H9 (cell line): ENCODE measurements around the gene TMA7. TPM values are rescaled to one million over a fixed set of nuclear protein-coding genes. Genes with fewer than 3 reads are reported as not detected.

Source experiments
- DNase-seq: peaks from one replicate; pipeline ENCODE4 v3.0.0-alpha.2; 2017
- H2AFZ ChIP-seq: one replicate; pipeline ENCODE4 v1.6.1; 2013; ENCODE audit warnings: mild to moderate bottlenecking, low read length, control low read depth, moderate library complexity
- H2AK5ac ChIP-seq: 2 replicates; pipeline ENCODE4 v1.6.1; 2013; ENCODE audit warnings: low read length, control low read depth, mixed read lengths; ENCODE audit not compliant: insufficient read length
- H2BK120ac ChIP-seq: one replicate; pipeline ENCODE4 v1.6.1; 2013; ENCODE audit warnings: low read depth, mild to moderate bottlenecking, low read length, control low read depth, inconsistent platforms; ENCODE audit not compliant: poor library complexity, severe bottlenecking
- H2BK12ac ChIP-seq: 2 replicates; pipeline ENCODE4 v1.6.1; 2013; ENCODE audit warnings: low read length, control low read depth, mixed read lengths, low read depth; ENCODE audit not compliant: insufficient read length
- H2BK15ac ChIP-seq: 2 replicates; pipeline ENCODE4 v1.6.1; 2013; ENCODE audit warnings: low read depth, low read length, control low read depth
- H2BK20ac ChIP-seq: one replicate; pipeline ENCODE4 v1.6.1; 2013; ENCODE audit warnings: low read depth, mild to moderate bottlenecking, low read length, control low read depth, inconsistent platforms; ENCODE audit not compliant: poor library complexity, severe bottlenecking
- H2BK5ac ChIP-seq: 2 replicates; pipeline ENCODE4 v1.6.1; 2013; ENCODE audit warnings: low read length, control low read depth, mixed read lengths; ENCODE audit not compliant: insufficient read length
- H3K14ac ChIP-seq: 2 replicates; pipeline ENCODE4 v1.6.1; 2013; ENCODE audit warnings: low read length, control low read depth; ENCODE audit not compliant: insufficient read depth
- H3K18ac ChIP-seq: 2 replicates; pipeline ENCODE4 v1.6.1; 2013; ENCODE audit warnings: low read depth, mild to moderate bottlenecking, mixed read lengths, low read length, control low read depth; ENCODE audit not compliant: insufficient read length
- H3K23ac ChIP-seq: 2 replicates; pipeline ENCODE4 v1.6.1; 2013; ENCODE audit warnings: low read length, control low read depth, mixed read lengths, low read depth; ENCODE audit not compliant: insufficient read length
- H3K23me2 ChIP-seq: 2 replicates; pipeline ENCODE4 v1.6.1; 2013; ENCODE audit warnings: low read depth, mild to moderate bottlenecking, mixed read lengths, low read length, control low read depth; ENCODE audit not compliant: insufficient read length, poor library complexity, severe bottlenecking
- H3K27ac ChIP-seq: 2 replicates; pipeline ENCODE4 v1.5.1; 2013; ENCODE audit warnings: low read length, control low read depth, mixed read lengths, low read depth; ENCODE audit not compliant: insufficient read length
- H3K27me3 ChIP-seq: 2 replicates; pipeline ENCODE4 v1.6.1; 2013; ENCODE audit warnings: low read length, control low read depth, inconsistent platforms; ENCODE audit not compliant: insufficient read depth
- H3K4ac ChIP-seq: 2 replicates; pipeline ENCODE4 v1.6.1; 2013; ENCODE audit warnings: low read depth, mild to moderate bottlenecking, control low read depth, inconsistent platforms, low read length, moderate library complexity
- H3K4me1 ChIP-seq: 2 replicates; pipeline ENCODE4 v1.6.1; 2013; ENCODE audit warnings: low read length, control low read depth, inconsistent platforms; ENCODE audit not compliant: insufficient read depth
- H3K4me2 ChIP-seq: 2 replicates; pipeline ENCODE4 v1.6.1; 2013; ENCODE audit warnings: low read length, control low read depth, mixed read lengths; ENCODE audit not compliant: insufficient read length, insufficient read depth
- H3K56ac ChIP-seq: 2 replicates; pipeline ENCODE4 v1.6.1; 2013; ENCODE audit warnings: low read depth, mild to moderate bottlenecking, mixed read lengths, low read length, control low read depth; ENCODE audit not compliant: insufficient read length
- H3K79me1 ChIP-seq: 2 replicates; pipeline ENCODE4 v1.6.1; 2013; ENCODE audit warnings: low read depth, mild to moderate bottlenecking, moderate library complexity, low read length, control low read depth, inconsistent platforms; ENCODE audit not compliant: insufficient read depth, poor library complexity, severe bottlenecking
- H3K79me2 ChIP-seq: 2 replicates; pipeline ENCODE4 v1.6.1; 2013; ENCODE audit warnings: low read length, control low read depth, inconsistent platforms; ENCODE audit not compliant: insufficient read depth
- H3K9ac ChIP-seq: 2 replicates; pipeline ENCODE4 v1.6.1; 2013; ENCODE audit warnings: low read length, control low read depth, mixed read lengths; ENCODE audit not compliant: insufficient read length; ENCODE audit errors: extremely low read depth
- H3K9me3 ChIP-seq: one replicate; pipeline ENCODE4 v1.6.1; 2013; ENCODE audit warnings: low read depth, low read length, inconsistent platforms; ENCODE audit not compliant: control insufficient read depth
- H3T11ph ChIP-seq: one replicate; pipeline ENCODE4 v1.6.1; 2013; ENCODE audit warnings: mild to moderate bottlenecking, low read length, control low read depth, inconsistent platforms
- H4K20me1 ChIP-seq: one replicate; pipeline ENCODE4 v1.6.1; 2013; ENCODE audit not compliant: control insufficient read depth, insufficient read length, insufficient read depth
- H4K5ac ChIP-seq: 2 replicates; pipeline ENCODE4 v1.6.1; 2013; ENCODE audit warnings: low read depth, mild to moderate bottlenecking, mixed read lengths, low read length, control low read depth; ENCODE audit not compliant: insufficient read length
- H4K8ac ChIP-seq: replicated peaks from 2 replicates; pipeline ENCODE4 v1.6.1; 2013; ENCODE audit warnings: low read length, control low read depth, mixed read lengths, low read depth; ENCODE audit not compliant: insufficient read length
- H4K91ac ChIP-seq: 2 replicates; pipeline ENCODE4 v1.6.1; 2013; ENCODE audit warnings: low read depth, mild to moderate bottlenecking, moderate library complexity, mixed read lengths, low read length, control low read depth; ENCODE audit not compliant: insufficient read length
- H3K27ac Mint-ChIP-seq, 3 experiments: 2 replicates in 2 of 3; 3 replicates in 1 of 3; pipeline ENCODE4 v1.8.0; 2020 to 2021; ENCODE audit warnings: mixed read lengths in 3 of 3, mild to moderate bottlenecking in 1 of 3, moderate library complexity in 1 of 3
- H3K27me3 Mint-ChIP-seq: 2 replicates; pipeline ENCODE4 v1.8.0; 2021; ENCODE audit warnings: low read depth, mild to moderate bottlenecking, moderate library complexity, mixed read lengths
- H3K36me3 Mint-ChIP-seq, 3 experiments: 2 replicates in 2 of 3; 3 replicates in 1 of 3; pipeline ENCODE4 v1.8.0; 2020 to 2021; ENCODE audit warnings: low read depth in 3 of 3, mixed read lengths in 3 of 3; ENCODE audit not compliant: insufficient read depth in 1 of 3
- H3K4me1 Mint-ChIP-seq, 2 experiments: 2 replicates each; pipeline ENCODE4 v1.8.0; 2020; ENCODE audit warnings: mixed read lengths in 2 of 2
- H3K4me3 Mint-ChIP-seq, 2 experiments: 2 replicates in 1 of 2; 3 replicates in 1 of 2; pipeline ENCODE4 v1.8.0; 2020 to 2021; ENCODE audit warnings: mild to moderate bottlenecking in 2 of 2, mixed read lengths in 2 of 2, moderate library complexity in 1 of 2
- H3K9me3 Mint-ChIP-seq, 2 experiments: 2 replicates in 1 of 2; 3 replicates in 1 of 2; pipeline ENCODE4 v1.8.0; 2020; ENCODE audit warnings: mild to moderate bottlenecking in 2 of 2, mixed read lengths in 2 of 2, moderate library complexity in 1 of 2
- CTCF ChIP-seq: fragments of 200-600 bp; sonication (generic); conservative IDR thresholded peaks from 3 replicates; pipeline ENCODE4 v1.8.0; 2021; ENCODE audit warnings: antibody characterized with exemption, mild to moderate bottlenecking
- WGBS: extraction: QIAGEN DNeasy Blood & Tissue Kit; methylation state at CpG from one replicate; pipeline ENCODE4 v1.1.7; 2013; ENCODE audit warnings: missing lambda C conversion rate, low lambda C conversion rate, mixed read lengths; ENCODE audit not compliant: insufficient read length; ENCODE audit errors: extremely low coverage; 5-methylcytosine and 5-hydroxymethylcytosine counted together
- total RNA-seq: library from RNA; stranded (reverse); gene quantifications from 2 replicates; pipeline ENCODE4 v1.2.1, GENCODE V29; 2021

TMA7 gene
- total RNA-seq, 1 experiment from 2014 or later, result 305 TPM

GRCh38 chr3:48394391-48394790 is 45.7 kb upstream of the TMA7 start:
- Histone ChIP-seq H2BK20ac (no peak overlapping the region), H4K91ac (no peak overlapping the region), H2BK15ac (no peak overlapping the region), H3K27ac (no peak overlapping the region), H3K4me2 (no peak overlapping the region), H2AK5ac (no peak overlapping the region), H3K27me3 (no peaks in the 10 kb centered on the region), H3K79me2 (no peaks in the 10 kb centered on the region), H3K79me1 (no peaks in the 10 kb centered on the region), H3K4me1 (0 out of 2 replicates have a peak, but pooled peaks cover 2% of the 10 kb centered on the region), H3K9ac (no peak overlapping the region), H3K23me2 (no peaks in the 10 kb centered on the region), H2BK12ac (no peak overlapping the region), H3K18ac (no peak overlapping the region), H4K5ac (no peak overlapping the region), H2BK120ac (no peak overlapping the region), H2BK5ac (no peak overlapping the region), H2AFZ (no peak overlapping the region), H3K4ac (no peak overlapping the region), H3K14ac (no peak overlapping the region), H3T11ph (no peak overlapping the region), H4K8ac (no peak overlapping the region), H3K56ac (no peak overlapping the region), H4K20me1 (no peaks in the 10 kb centered on the region), H3K23ac (no peak overlapping the region), H3K9me3 (no peaks in the 10 kb centered on the region)
- TF ChIP-seq CTCF, result no peak
- H3K27ac Mint-ChIP-seq, result no peak overlapping the region
- H3K27me3 Mint-ChIP-seq, result peaks cover 10% of the 10 kb centered on the region
- H3K9me3 Mint-ChIP-seq, result no peaks in the 10 kb centered on the region; a peak in 1 of 5 replicates
- H3K36me3 Mint-ChIP-seq, result no peaks in the 10 kb centered on the region
- no peak for DNase-seq
- WGBS, result no CpG with 5 or more reads among the region's 2 CpGs
- H3K4me1 Mint-ChIP-seq, result peaks cover 7 to 8% of the 10 kb centered on the region in 2 experiments
- H3K4me3 Mint-ChIP-seq, result no peak overlapping the region
